HepG2 (cell line): ENCODE data around the gene TMX1. TPM values are rescaled to one million over a fixed set of nuclear protein-coding genes. Genes with fewer than 3 reads are reported as not detected.

Experiments
- ATF7-NPFF ChIP-seq: sonication (generic); formaldehyde crosslinking; IDR thresholded peaks from 2 replicates; pipeline ENCODE4 v1.8.1; 2023; ENCODE audit warnings: mild to moderate bottlenecking, low read depth, missing genetic modification reagents, moderate library complexity
- ATRX ChIP-seq: sonication (generic); formaldehyde crosslinking; IDR thresholded peaks from 2 replicates; pipeline ENCODE4 v1.4.0; 2020; ENCODE audit warnings: missing genetic modification reagents, borderline replicate concordance
- BATF2 ChIP-seq: sonication (generic); formaldehyde crosslinking; IDR thresholded peaks from 2 replicates; pipeline ENCODE4 v1.8.0; 2022; ENCODE audit warnings: mild to moderate bottlenecking, missing genetic modification reagents, moderate library complexity
- CHCHD3 ChIP-seq: sonication (generic); formaldehyde crosslinking; IDR thresholded peaks from 2 replicates; pipeline ENCODE4 v1.8.0; 2022; ENCODE audit warnings: mild to moderate bottlenecking, missing genetic modification reagents, moderate library complexity
- CHD2 ChIP-seq: IDR thresholded peaks from 2 replicates; pipeline ENCODE4 v1.6.1; 2011; ENCODE audit warnings: low read depth, low read length, improper control_type of control experiment
- FOXJ3 ChIP-seq: sonication (generic); formaldehyde crosslinking; IDR thresholded peaks from 2 replicates; pipeline ENCODE4 v1.4.0; 2020; ENCODE audit warnings: missing genetic modification reagents, mild to moderate bottlenecking, borderline replicate concordance
- FOXK1 ChIP-seq: sonication (generic); formaldehyde crosslinking; IDR thresholded peaks from 2 replicates; pipeline ENCODE4 v1.4.0; 2020; ENCODE audit warnings: low read depth, missing genetic modification reagents, borderline replicate concordance
- HNRNPLL ChIP-seq: fragments of 200-400 bp; formaldehyde crosslinking; IDR thresholded peaks from 2 replicates; pipeline ENCODE4 v1.6.1; 2017; ENCODE audit warnings: mild to moderate bottlenecking, low read depth, low read length; ENCODE audit not compliant: poor library complexity, severe bottlenecking
- ISX ChIP-seq: sonication (generic); formaldehyde crosslinking; conservative IDR thresholded peaks from 2 replicates; pipeline ENCODE4 v1.5.0; 2020; ENCODE audit warnings: missing genetic modification reagents
- MEF2D ChIP-seq: sonication (generic); formaldehyde crosslinking; IDR thresholded peaks from 2 replicates; pipeline ENCODE4 v1.5.1; 2020; ENCODE audit warnings: mild to moderate bottlenecking, missing genetic modification reagents
- ONECUT2 ChIP-seq: sonication (generic); formaldehyde crosslinking; IDR thresholded peaks from 2 replicates; pipeline ENCODE4 v1.4.0; 2020; ENCODE audit warnings: missing genetic modification reagents
- RAD21 ChIP-seq: fragments of 450-650 bp; formaldehyde crosslinking; IDR thresholded peaks from 2 replicates; pipeline ENCODE4 v1.5.0; 2020; ENCODE audit warnings: mild to moderate bottlenecking
- SIN3A ChIP-seq: IDR thresholded peaks from 2 replicates; pipeline ENCODE4 v1.6.1; 2011; ENCODE audit warnings: low read depth, mild to moderate bottlenecking, control low read depth, low read length, borderline replicate concordance
- SP5 ChIP-seq: IDR thresholded peaks from 2 replicates; pipeline ENCODE4 v1.6.1; 2016; ENCODE audit warnings: low read depth, borderline replicate concordance
- SRY ChIP-seq: sonication (generic); formaldehyde crosslinking; IDR thresholded peaks from 2 replicates; pipeline ENCODE4 v1.8.0; 2022; ENCODE audit warnings: mild to moderate bottlenecking, missing genetic modification reagents
- ZNF333 ChIP-seq: sonication (generic); formaldehyde crosslinking; IDR thresholded peaks from 2 replicates; pipeline ENCODE4 v1.4.0; 2020; ENCODE audit warnings: mild to moderate bottlenecking, missing genetic modification reagents, borderline replicate concordance
- ZNF512 ChIP-seq: sonication (generic); formaldehyde crosslinking; IDR thresholded peaks from 2 replicates; pipeline ENCODE4 v1.4.0; 2020; ENCODE audit warnings: mild to moderate bottlenecking, missing genetic modification reagents
- ZNF543 ChIP-seq: sonication (generic); formaldehyde crosslinking; IDR thresholded peaks from 2 replicates; pipeline ENCODE4 v1.4.0; 2020; ENCODE audit warnings: mild to moderate bottlenecking, missing genetic modification reagents
- ZNF574 ChIP-seq: sonication (generic); formaldehyde crosslinking; IDR thresholded peaks from 2 replicates; pipeline ENCODE4 v1.4.0; 2020; ENCODE audit warnings: missing genetic modification reagents
- ZNF589 ChIP-seq: sonication (generic); formaldehyde crosslinking; conservative IDR thresholded peaks from 2 replicates; pipeline ENCODE4 v1.8.0; 2022; ENCODE audit warnings: mild to moderate bottlenecking, moderate library complexity, missing genetic modification reagents
- ZNF598 ChIP-seq: sonication (generic); formaldehyde crosslinking; IDR thresholded peaks from 2 replicates; pipeline ENCODE4 v1.5.1; 2020; ENCODE audit warnings: mild to moderate bottlenecking, missing genetic modification reagents, borderline replicate concordance
- ZNF704 ChIP-seq: sonication (generic); formaldehyde crosslinking; IDR thresholded peaks from 2 replicates; pipeline ENCODE4 v1.8.1; 2023; ENCODE audit warnings: mild to moderate bottlenecking, inconsistent platforms, moderate library complexity, missing genetic modification reagents, borderline replicate concordance
- polyA plus RNA-seq, 8 experiments: library from polyadenylated mRNA; depleted of rRNA in 3 of 8; stranded (reverse) in 7 of 8; unstranded in 1 of 8; fragments of >200 nt; fragmentation: Illumina TruSeq in 4 of 8; extraction: Trizol in 4 of 8; gene quantifications; 2 replicates each; pipeline versions ENCODE4 v1.2.1 to v1.2.3, GENCODE V29; 2011 to 2016; ENCODE audit warnings: low read depth in 4 of 8, missing spikeins in 1 of 8, mixed read lengths in 1 of 8; ENCODE audit not compliant: insufficient read depth in 1 of 8
- total RNA-seq, 5 experiments: library from RNA; depleted of rRNA; stranded (reverse); fragments of >200 nt; fragmentation: Illumina TruSeq; extraction: Trizol; gene quantifications; 2 replicates each; pipeline ENCODE4 v1.2.3, GENCODE V29; 2016; ENCODE audit warnings: low read depth in 1 of 5

Gene TMX1
- total and polyA plus RNA-seq, 2 of the 13 experiments (the other 11 are each of a cell fraction or from before 2014, with no cell fraction given) = 23.0 to 56.8 TPM

DNA sequence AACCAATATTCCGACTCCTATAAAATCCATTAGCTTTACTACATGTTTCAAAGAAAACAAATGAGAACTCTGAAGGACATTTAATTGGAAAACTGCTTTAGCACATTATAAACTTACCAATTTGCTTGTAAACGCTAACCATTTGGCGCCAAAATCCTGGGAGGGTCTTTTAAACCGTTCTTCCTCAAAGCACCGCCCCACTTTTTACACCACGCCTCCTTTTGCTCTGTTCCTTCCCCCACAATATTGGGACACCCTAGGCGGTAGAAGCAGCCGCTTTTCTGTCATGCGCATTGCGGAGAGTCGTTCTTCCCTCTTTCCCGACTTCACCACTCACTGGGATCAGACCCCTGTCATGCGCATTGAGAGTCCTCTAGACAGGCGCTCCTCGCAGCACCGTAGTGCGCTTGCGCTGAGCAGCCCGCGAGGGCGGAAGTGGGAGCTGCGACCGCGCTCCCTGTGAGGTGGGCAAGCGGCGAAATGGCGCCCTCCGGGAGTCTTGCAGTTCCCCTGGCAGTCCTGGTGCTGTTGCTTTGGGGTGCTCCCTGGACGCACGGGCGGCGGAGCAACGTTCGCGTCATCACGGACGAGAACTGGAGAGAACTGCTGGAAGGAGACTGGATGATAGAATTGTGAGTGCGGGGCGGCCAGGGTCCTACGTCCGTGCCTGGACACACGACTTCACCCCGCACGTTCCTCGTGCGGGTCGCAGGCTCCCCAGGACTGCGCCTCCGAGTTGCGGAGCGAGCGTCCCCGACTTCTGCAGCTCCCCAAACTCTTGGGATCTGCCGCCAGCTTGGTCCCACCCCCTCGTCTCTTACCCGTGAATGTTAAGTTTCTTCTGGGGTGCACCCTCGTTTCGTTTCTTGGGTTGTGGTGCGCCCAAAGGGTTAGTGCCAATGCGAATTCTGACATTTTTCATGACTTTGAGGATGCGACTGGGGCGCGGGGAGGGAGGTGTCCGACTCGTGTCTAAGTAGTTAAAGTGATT, at the start of gene TMX1 (continued):
- TF ChIP-seq SIN3A = peak; percentile 73; the same call in 1 of the 2 replicates
- no peak for TF ChIP-seq ZNF512 (CRISPR knock-in tag)
- TF ChIP-seq ZNF704 = 0 out of 2 replicates have a peak, but pooled peaks have one; percentile 35
- peak; percentile 95 for TF ChIP-seq ATF7-NPFF (CRISPR knock-in tag)
- TF ChIP-seq ZNF574 (CRISPR knock-in tag) = peak; percentile 88
- TF ChIP-seq ZNF333 (CRISPR knock-in tag) = peak; percentile 51; the same call in 1 of the 2 replicates
- TF ChIP-seq CHD2 = peak; percentile 57; the same call in 1 of the 2 replicates
- peak; percentile 66; the same call in 1 of the 2 replicates for TF ChIP-seq BATF2 (CRISPR knock-in tag)
- no peak; the same call in 1 of the 2 replicates for TF ChIP-seq ATRX (CRISPR knock-in tag)
- TF ChIP-seq ISX (CRISPR knock-in tag) = no peak
- no peak for TF ChIP-seq SP5 (CRISPR knock-in tag)
- TF ChIP-seq RAD21 (CRISPR knock-in tag) = peak; percentile 29
- peak; percentile 56; the same call in 1 of the 2 replicates for TF ChIP-seq FOXK1 (CRISPR knock-in tag)
- no peak; the same call in 1 of the 2 replicates for TF ChIP-seq ZNF589 (CRISPR knock-in tag)
- TF ChIP-seq FOXJ3 (CRISPR knock-in tag) = peak; percentile 28; the same call in 1 of the 2 replicates
- peak; percentile 75; the same call in 1 of the 2 replicates for TF ChIP-seq ZNF598 (CRISPR knock-in tag)
- peak; percentile 70; the same call in 1 of the 2 replicates for TF ChIP-seq CHCHD3 (CRISPR knock-in tag)
- peak; percentile 47; the same call in 1 of the 2 replicates for TF ChIP-seq ZNF543 (CRISPR knock-in tag)
- TF ChIP-seq ONECUT2 (CRISPR knock-in tag) = no peak
- TF ChIP-seq SRY (CRISPR knock-in tag) = peak; percentile 51; the same call in 1 of the 2 replicates
- no peak for TF ChIP-seq MEF2D (CRISPR knock-in tag)
- peak; percentile 85 for TF ChIP-seq HNRNPLL
